ENCODE data around the gene CDK17. TPM values are rescaled to one million over a fixed set of nuclear protein-coding genes. Genes with fewer than 3 reads are reported as not detected.
A peak's percentile ranks its signal among the peaks of the same experiment; 100 is the strongest.

The CDK17 gene
- polyA plus RNA-seq, 1 of the 3 experiments (the other 2 are of a cell fraction) = 11.7 TPM

- TF ChIP-seq ZBTB33 (IDR thresholded peaks at IDR 0.05; ENCODE audit: borderline replicate concordance, low read depth) = no peak
- TF ChIP-seq NFIC (IDR thresholded peaks at IDR 0.05; ENCODE audit: borderline replicate concordance) = no peak
- no peak for TF ChIP-seq FOXM1 (IDR thresholded peaks at IDR 0.05; ENCODE audit: low read depth)
- TF ChIP-seq CTCF (IDR thresholded peaks at IDR 0.05) = no peak
- no peak for TF ChIP-seq SIN3A (IDR thresholded peaks at IDR 0.05; ENCODE audit: borderline replicate concordance, low read depth, low read length)
- TF ChIP-seq REST (IDR thresholded peaks at IDR 0.05; ENCODE audit: low read depth, low read length) = no peak
- TF ChIP-seq EP300 (IDR thresholded peaks at IDR 0.05; ENCODE audit: borderline replicate concordance in 1 of 2, low read depth in 1 of 2, low read length in 1 of 2) = no peak
- TF ChIP-seq POLR2AphosphoS5 (IDR thresholded peaks at IDR 0.05; ENCODE audit: low read depth, low read length) = no peak
- TF ChIP-seq PBX3 (IDR thresholded peaks at IDR 0.05) = 0 out of 2 replicates have a peak, but pooled peaks have one; percentile 6
Observed at GRCh38 chr12:96448300-96448699, 48.1 kb upstream of the CDK17 start (continued).

GRCh38 chr12:96447256-96447655, 47.0 kb upstream of the CDK17 start:
- Histone ChIP-seq H3K27ac (ENCODE audit: low read depth in 2 of 2, low read length in 1 of 2) (peak overlapping the region in 1 of 2 experiments; percentile 98; a peak in 2 of 4 replicates), H3K9me3 (no peaks in the 10 kb centered on the region), H3K9ac (peak overlapping the region; percentile 69), H3K4me2 (no peak overlapping the region), H3K4me1 (ENCODE audit: control insufficient read depth in 1 of 2, insufficient read depth in 2 of 2, low read depth in 1 of 2, low read length in 1 of 2) (peaks cover 0 to 21% of the 10 kb centered on the region in 2 experiments; a peak in 3 of 4 replicates), H3K27me3 (ENCODE audit: insufficient read depth) (no peaks in the 10 kb centered on the region), H4K20me1 (ENCODE audit: insufficient read depth) (no peaks in the 10 kb centered on the region), H3K36me3 (replicated peaks in 1 of 2; ENCODE audit: control insufficient read depth in 1 of 2, insufficient read depth in 2 of 2, low read length in 1 of 2) (no peaks in the 10 kb centered on the region), H3K9me2 (no peaks in the 10 kb centered on the region), H3K4me3 (ENCODE audit: low read depth in 2 of 2, low read length in 1 of 2) (no peak overlapping the region), H2AFZ (ENCODE audit: low read depth) (peak overlapping the region; percentile 7; the same call in 1 of the 2 replicates), H3K79me2 (ENCODE audit: insufficient read depth) (no peaks in the 10 kb centered on the region), H3F3A (replicated peaks; ENCODE audit: insufficient read depth) (peaks cover 42% of the 10 kb centered on the region)
- no peak for DNase-seq
- WGBS (ENCODE audit: low lambda C conversion rate) = 82% methylated on average over 3 of the region's 3 CpGs
- TF ChIP-seq TAF1 (IDR thresholded peaks at IDR 0.05; ENCODE audit: borderline replicate concordance, low read depth, low read length) (no peak), TCF12 (IDR thresholded peaks at IDR 0.05) (peak; percentile 56), PBX3 (IDR thresholded peaks at IDR 0.05) (peak; percentile 20; the same call in 1 of the 2 replicates)
- POLR2A ChIA-PET = no interaction called here
- CTCF ChIA-PET = interaction anchor here (0.8 to 1.4 kb wide), 2 partner anchors 17 to 42 kb away, joined by 3 read pairs; no protein-coding TSS in a partner anchor
